GM23248 (cell line): ENCODE results near the gene ALK.

ENCODE experiments used
- EZH2 ChIP-seq: fragments of 200-600 bp; sonication (generic); IDR thresholded peaks from 2 replicates; pipeline ENCODE4 v1.6.1; 2018; ENCODE audit warnings: antibody characterized with exemption, mild to moderate bottlenecking; ENCODE audit not compliant: insufficient read depth, poor library complexity, severe bottlenecking
- EZH2phosphoT487 ChIP-seq: fragments of 200-600 bp; sonication (generic); IDR thresholded peaks from 2 replicates; pipeline ENCODE4 v1.6.1; 2018; ENCODE audit warnings: antibody characterized with exemption, moderate library complexity, mild to moderate bottlenecking, low read depth; ENCODE audit not compliant: insufficient read depth

DNA sequence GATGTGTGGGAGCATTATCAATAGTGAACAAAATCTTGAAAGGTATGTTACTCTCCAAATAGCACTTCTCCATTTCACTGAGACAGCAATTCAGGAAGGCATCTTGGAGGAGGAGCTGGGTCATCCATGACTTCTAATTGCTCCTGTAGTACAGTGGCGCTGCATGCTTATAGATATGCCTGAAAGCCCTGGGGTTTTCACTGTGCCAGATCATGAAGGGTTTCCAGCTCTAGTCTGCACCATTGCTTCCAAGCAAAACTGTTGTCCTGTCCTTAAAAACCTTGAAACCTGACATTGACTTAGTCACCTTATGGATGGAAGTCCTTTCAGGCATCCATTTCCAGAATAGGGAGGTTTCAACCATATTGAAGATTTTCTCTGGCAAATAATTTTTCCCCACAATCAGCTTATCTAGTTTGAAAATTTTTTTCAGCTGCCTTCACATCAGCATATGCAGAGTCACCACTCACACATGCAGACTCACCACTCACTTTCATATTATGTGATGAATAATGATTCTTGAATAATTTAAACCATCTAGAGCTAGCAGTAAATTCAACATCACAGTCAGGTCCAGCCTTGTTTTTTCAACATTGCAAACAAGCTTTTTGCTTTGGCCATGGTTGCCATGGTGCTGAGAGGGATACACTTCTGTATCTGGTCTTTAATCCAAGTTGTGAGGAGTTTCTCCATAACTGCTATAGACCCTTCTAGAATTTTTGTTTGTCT is 509.0 kb downstream of the ALK start:
- TF ChIP-seq EZH2phosphoT487 = no peak
- TF ChIP-seq EZH2 = no peak
